ENCODE measurements around the gene CD34.
"Not testable (repeated sequence)": the region's sequence is repeated elsewhere in the genome, so short reads cannot be mapped to it uniquely, and the experiment has no call there.

The CD34 gene

GRCh38 chr1:207897188-207897587, 13.7 kb downstream of the CD34 start:
- DNase-seq, result no peak

GRCh38 chr1:207896547-207896946, 14.4 kb downstream of the CD34 start:
- no peak for DNase-seq

GRCh38 chr1:207894704-207895103, 16.2 kb downstream of the CD34 start:
- DNase-seq, result no peak

GRCh38 chr1:207893737-207894582, 17.0 kb downstream of the CD34 start:
- no peak for DNase-seq

- no peak for DNase-seq
Observed at GRCh38 chr1:207892764-207893163, 18.2 kb downstream of the CD34 start.

- no peak for DNase-seq
Observed at GRCh38 chr1:207891148-207891547, 19.8 kb downstream of the CD34 start.

- no peak for DNase-seq
Observed at GRCh38 chr1:207890136-207890738, 20.7 kb downstream of the CD34 start.

GRCh38 chr1:207888652-207889051, 22.3 kb downstream of the CD34 start:
- no peak for DNase-seq

GRCh38 chr1:207887542-207888201, 23.3 kb downstream of the CD34 start:
- DNase-seq, result no peak

- no peak for DNase-seq
Observed at GRCh38 chr1:207886227-207886626, 24.7 kb downstream of the CD34 start.

GRCh38 chr1:207885129-207886032, 25.5 kb downstream of the CD34 start:
- DNase-seq, result peak; percentile 66

- no peak for DNase-seq
Observed at GRCh38 chr1:207884266-207885029, 26.5 kb downstream of the CD34 start.

GRCh38 chr1:207883660-207884250, 27.2 kb downstream of the CD34 start:
- DNase-seq, result no peak

- DNase-seq, result peak; percentile 43
Observed at GRCh38 chr1:207883104-207883651, 27.7 kb downstream of the CD34 start.

- DNase-seq, result no peak
Observed at GRCh38 chr1:207882692-207883091, 28.2 kb downstream of the CD34 start.

GRCh38 chr1:207878939-207879338, 32.0 kb downstream of the CD34 start:
- DNase-seq, result no peak

GRCh38 chr1:207877914-207878313, 33.0 kb downstream of the CD34 start:
- DNase-seq, result not testable (repeated sequence)

- DNase-seq, result no peak
Observed at GRCh38 chr1:207876131-207876530, 34.8 kb downstream of the CD34 start.

- no peak for DNase-seq
Observed at GRCh38 chr1:207875532-207875931, 35.4 kb downstream of the CD34 start.

GRCh38 chr1:207873055-207873890, 37.7 kb downstream of the CD34 start:
- DNase-seq, result peak; percentile 51

Measured in CD4-positive, alpha-beta T cell treated with Interleukin-4 for 4 hours (primary cell).